Urothelium cell line (cell line): ENCODE results near the gene CDS2.
A peak's percentile ranks its signal among the peaks of the same experiment; 100 is the strongest.

Source experiments
- DNase-seq: peaks from one replicate; pipeline ENCODE4 v3.0.0; 2011; ENCODE audit warnings: low spot score, mixed read lengths
- FAIRE-seq: peaks from 2 replicates; lab custom pipeline; 2011; peaks lifted over from hg19 to GRCh38; lab: Jason Lieb, UNC

CDS2 gene

DNA sequence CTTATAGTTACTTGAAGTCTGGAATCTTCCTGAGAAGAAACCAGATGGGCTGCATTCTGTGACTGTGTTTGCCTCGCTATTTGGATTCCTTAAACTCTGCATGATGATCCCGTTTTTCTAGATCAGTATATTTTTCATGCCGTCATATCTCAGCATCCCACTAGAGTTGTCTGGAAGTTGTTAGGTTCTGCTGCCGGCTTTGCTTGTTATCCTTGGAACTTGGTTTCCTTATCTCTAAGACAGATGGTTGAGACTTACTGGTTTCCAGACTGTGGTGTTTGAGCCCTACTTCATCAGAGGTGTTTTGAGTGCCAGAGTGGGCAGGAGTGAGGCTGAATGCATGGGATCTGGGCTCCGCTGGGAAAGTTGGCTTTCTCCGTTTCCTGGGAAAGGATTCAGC, 50.3 kb downstream of the CDS2 start:
- FAIRE-seq (no peak), DNase-seq (no peak)

DNA sequence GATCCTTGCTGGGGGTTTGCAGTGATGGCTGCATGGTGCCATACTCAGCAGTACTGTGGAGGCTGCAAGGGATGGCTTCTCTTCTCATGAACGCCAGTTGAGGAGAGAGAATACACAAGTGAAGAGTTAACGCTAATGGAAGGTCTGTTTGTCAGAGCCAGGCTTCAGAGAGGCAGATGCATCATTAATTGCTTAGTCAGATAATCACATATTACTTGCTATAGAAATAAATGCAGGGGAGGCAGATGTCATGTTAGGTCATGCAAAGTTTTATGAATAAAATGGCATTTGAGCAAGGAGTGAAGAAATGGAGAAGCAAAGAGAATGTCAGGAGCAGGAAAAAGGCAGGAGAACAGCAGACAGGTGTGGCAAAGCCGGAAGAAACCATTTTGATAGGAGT, 51.2 kb downstream of the CDS2 start:
- DNase-seq (no peak), FAIRE-seq (no peak)

DNA sequence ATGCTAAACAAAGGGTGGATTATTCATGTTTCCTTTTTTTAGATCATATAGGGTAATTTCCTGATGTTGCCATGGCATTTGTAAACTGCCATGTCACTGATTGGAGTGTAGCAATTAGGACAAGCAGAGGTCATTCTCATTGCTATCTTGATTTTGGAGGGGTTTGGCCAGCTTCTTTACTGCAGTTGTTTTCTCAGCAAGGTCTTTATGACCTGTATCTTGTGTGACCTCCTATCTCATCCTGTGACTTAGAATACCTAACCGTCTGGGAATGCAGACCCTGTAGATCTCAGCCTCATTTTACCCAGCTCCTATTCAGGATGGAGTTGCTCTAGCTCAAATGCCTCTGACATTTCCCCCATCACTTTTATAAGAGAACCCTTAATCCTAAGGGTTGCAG, 53.6 kb downstream of the CDS2 start:
- DNase-seq = no peak
- no peak for FAIRE-seq

DNA sequence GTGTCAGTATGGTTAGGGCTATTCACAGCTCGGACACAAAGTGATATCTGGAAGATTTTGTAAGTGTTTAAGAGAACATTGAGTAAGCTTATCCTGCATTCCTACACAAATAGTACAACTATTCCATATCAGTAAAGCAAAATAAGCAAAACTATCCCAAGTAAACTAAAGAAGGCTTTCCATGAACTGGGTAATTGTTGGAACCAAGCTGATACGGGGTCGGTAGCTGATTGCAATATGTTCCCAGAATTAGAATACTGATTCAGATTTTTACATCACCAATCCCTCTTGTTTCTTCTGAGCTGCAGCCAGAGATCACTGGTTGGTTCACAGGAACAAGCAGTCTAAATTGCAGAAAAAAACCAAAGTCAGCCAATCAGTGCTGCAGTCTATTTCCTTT, 54.1 kb downstream of the CDS2 start:
- DNase-seq = no peak
- no peak for FAIRE-seq

DNA sequence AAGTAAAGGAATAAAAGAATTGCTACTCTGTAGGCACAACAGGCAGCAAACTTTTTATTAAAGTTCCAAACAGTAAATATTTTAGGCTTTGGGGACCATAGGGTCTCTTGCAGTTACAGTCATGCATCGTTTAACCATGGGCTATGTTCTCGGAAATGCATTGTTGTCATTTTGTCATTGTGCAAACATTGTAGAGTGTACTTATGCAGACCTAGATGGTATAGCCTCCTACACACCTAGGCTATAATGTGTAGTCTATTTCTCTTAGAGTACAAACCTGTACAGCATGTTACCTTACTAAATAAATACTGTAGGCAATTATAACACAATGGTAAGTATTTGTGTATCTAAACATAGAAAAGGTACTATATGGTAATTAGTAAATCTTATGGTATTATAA, 54.7 kb downstream of the CDS2 start:
- DNase-seq (no peak), FAIRE-seq (no peak)

DNA sequence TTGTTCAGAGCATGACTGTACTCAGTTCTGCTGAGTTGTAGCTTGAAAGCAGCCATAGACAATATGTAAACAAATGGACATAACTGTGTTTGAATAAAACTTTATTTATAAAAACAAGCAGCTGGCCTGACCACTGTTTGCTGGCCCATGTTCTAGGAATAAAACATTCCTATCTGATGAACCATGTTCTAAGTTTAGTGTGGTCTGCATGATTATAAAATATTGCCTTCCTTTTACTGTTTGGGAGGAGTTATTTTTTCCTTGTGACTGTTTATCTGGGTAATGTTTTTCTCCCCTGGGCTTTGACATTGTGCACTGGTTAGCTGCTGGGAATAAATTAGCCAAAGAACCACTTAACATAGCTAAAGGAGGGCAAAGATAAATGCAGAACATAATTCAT, 55.1 kb downstream of the CDS2 start:
- no peak for DNase-seq
- FAIRE-seq = no peak

DNA sequence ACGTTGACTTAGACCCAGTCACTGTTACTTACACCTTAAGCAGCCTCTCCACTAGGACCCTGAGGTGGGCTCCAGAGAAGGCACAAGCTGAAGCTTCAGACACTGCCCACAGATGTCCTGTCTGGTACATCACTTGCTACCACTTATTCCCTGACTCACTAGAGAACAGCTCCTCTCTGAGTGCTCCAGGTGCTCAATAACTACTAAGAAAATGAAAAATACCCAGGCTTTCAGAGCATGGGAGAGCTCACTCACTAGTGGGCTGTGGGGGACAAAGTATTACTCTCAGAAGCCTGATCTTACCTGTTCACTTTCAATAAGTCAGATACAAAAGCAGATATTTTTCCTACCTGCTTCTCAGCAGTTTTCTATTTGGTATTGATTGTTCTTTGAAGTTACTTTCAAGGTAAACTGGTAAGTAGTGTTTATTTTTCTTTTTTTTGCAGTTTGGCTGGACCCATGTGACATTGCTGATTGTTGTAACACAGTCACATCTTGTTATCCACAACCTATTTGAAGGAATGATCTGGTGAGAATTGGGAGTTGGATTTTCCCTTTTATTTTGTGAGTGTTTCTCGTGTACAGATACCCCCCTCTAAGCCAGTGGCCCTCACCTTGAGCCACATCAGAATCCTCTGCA, 55.9 kb downstream of the CDS2 start:
- FAIRE-seq = no peak
- no peak for DNase-seq

DNA sequence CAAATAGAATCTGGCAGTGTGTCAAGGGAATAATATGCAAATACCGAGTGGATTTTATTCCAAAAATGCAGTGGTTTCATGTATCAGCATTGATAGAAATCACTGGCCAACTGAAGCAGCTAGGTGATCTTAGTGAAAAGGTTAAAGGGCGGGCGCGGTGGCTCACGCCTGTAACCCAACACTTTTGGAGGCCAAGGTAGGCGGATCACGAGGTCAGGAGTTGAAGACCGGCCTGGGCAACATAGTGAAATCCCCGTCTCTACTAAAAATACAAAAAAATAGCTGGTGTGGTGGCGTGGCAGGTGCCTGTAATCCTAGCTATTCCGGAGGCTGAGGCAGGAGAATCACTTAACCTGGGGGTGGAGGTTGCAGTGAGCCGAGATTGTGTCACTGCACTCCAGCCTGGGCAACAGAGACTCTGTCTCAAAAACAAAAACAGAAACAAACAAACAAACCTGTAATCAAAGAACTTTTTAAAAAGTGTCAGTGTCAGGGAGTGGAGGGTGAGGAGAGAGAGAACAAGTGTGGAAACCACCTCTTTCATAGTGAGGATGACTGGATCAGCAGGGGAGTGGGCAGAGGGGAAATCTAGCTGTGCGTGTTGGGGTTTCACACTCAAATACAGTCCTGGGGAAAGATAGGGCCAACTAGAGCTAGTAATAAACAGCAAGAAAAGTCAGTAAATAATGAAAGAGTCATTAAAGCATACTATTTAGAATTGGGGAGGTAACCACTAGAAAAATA, 57.1 kb downstream of the CDS2 start:
- no peak for FAIRE-seq
- DNase-seq = no peak

DNA sequence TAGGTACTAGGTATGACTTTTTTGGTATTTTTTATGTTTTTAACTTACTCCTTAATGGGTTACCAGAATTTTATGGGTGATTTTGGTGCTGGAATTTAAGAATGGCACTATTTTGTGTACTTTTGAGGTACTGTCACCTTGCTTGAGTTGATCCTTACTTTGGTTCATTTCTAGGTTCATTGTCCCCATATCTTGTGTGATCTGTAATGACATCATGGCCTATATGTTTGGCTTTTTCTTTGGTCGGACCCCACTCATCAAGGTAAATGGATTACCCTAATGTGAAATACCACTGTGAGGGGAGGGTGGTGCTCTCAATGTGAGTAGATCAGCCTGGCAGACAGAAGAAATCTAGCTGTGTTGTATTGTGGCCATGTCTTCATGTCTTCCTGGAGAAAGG, 57.9 kb downstream of the CDS2 start:
- DNase-seq = no peak
- no peak for FAIRE-seq

DNA sequence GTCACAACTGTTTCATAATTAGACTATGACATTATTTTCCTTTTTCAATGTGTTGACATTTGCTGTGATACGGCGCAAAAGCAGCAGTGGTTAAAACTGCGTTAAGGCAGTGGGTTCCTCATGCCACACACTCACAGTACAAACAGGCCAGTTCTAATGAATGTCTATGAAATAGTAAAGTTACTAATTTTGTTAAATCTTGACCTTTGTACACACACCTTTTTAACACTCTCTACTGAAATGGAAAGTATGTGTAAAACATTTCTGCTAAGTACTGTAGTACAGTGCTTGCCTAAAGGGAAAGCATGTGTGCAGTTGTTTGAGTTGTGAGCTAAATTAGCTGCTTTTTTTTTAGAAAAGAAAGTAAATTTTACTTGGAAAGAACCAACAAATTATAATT, 60.3 kb downstream of the CDS2 start:
- FAIRE-seq (no peak), DNase-seq (no peak)

DNA sequence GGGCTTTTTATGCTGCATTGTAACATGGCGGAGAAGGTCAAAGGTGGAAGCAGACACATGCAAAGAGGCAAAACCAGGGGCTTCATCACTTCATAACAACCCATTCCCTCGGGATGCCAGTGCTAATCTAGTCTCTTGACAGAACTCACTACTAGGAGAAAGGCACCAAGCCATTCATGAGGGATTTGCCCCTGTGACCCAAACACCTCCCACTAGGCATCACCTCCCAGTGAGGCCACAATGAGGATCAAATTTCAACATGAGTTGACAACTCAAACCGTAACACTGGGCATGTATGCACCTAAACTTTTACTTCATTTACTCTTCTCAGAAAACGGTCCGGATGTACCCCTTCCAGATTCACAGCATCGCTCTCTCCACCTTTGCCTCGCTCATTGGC, 61.9 kb downstream of the CDS2 start:
- FAIRE-seq = no peak
- DNase-seq = no peak

DNA sequence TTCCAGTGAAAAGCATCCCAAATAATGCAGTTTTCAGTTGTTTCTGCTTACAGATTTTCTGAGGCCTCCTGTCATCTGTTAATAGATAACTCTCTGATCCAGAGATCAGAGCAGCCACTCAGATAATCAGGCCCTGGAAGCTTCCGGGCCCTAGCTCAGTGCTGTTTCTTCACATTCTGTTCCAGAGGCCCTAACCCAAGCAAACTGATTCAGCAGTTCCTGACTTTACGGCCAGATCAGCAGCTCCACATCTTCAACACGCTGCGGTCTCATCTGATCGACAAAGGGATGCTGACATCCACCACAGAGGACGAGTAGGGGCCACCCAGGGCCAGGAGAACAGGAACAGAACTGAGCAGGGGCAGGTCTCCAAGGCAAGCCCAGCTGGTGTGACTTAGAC, 63.1 kb downstream of the CDS2 start:
- DNase-seq (no peak), FAIRE-seq (no peak)

DNA sequence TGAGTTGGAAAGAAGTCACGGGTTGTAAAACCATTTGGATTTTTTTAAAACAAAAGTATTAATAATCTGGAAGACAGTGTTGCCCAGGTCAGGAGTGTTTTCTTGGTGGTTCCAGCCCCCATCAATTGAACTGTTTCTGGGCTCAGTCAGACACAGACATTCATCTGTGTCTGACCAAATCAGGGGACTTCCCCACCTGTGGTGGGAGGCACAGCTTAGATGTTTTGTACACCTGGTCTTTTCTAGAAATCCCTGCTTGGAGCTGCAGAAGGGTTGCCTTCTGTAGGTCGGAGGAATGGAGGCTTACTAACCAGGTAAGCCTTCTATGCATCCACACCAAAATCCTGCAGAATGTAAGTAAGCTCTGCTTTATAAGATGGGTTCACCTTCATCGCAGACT, 63.6 kb downstream of the CDS2 start:
- FAIRE-seq (no peak), DNase-seq (no peak)

DNA sequence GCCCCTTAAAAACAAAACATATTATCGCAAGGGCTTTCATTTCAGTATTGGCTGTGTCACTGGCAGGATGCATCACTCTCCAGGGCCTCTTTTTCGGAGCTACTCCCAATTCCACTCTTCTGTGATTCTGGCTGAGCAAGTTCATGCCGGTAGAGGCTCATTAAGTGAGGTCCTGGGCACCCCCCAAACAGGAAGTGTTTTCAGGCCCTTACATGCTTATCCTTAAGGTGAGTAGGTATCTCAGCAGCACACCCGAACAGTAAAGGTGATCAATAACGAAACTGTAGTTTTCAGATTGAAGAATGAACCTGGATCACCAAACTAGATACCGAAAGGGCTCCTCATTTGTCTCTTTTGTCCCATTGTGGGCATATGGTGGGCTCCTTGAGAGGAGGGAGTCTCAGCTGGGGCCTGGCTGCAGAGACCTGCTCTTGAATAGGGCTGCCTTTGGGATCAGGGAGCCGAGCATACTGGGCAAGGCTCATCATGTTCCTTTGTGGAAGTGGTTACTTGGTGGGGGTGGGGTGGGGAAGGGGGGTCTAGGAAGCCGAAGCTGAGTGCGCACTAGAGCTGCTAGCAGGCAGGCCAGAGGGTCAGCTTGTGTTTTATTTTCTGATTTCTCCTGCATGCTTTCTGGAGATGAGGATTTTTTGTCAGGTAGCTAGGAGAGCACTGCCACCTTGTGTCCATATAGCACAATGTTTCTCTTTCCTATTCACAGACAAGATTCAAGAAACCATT, 65.2 kb downstream of the CDS2 start:
- FAIRE-seq = no peak
- peak; percentile 54 for DNase-seq

DNA sequence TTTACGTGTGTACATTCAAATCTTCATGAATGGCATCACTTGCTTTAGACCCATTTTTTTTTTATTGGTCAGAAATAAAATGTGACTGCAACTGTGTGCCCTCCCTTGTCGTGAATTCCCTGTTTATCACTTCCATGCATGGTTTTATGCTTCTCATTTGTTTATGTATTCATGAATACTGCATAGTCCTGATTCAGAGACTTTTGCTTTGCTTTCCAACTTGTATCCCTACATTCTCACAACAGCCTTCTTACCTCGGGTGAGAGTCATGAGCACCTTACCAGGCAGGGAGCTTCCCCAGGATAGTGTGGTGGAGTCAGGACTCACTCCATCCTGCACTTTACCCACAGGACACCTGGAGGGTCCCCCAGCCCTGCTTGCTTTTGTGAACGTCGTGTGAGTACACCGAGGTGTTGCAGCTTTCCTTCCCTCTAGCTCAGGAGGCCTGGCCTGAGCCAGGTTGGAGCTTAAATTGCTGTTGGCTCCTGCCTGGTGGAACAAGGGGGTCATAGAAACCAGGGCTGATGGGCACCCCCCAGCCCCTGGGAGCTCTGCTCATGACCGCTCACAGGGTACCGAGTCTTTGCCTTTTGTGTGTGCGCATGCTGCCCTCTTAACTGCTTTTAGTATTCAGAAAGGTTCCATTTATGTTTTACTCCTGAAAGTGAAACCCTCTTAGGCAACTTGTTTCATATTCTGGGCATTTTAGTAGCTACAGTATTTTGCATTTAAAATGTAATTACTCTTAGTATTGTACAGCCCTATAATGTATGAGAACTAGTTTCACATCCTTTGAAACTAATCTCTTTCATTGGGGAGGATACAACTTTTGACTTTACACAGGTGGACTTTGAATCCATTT, 66.0 kb downstream of the CDS2 start:
- DNase-seq = no peak
- no peak for FAIRE-seq

DNA sequence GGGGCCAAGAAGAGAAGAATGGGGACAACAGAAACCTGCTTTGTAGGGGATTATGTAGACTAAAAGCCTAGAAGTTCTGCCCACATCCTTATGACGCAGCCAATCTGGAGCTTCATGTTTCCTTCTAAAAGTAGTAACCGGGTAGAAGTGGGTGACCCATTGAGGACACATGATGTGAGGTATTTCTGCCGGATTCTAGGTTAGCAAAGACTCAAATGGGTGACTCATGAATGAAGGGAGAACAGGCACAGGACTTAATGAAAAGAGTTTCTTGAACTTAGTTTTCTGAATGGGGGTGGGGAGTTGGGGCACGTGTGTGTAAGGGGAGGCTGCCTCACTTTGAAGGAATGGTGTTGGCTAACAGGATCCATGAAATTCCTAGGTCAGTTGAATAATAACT, 68.8 kb downstream of the CDS2 start:
- DNase-seq (no peak), FAIRE-seq (no peak)

DNA sequence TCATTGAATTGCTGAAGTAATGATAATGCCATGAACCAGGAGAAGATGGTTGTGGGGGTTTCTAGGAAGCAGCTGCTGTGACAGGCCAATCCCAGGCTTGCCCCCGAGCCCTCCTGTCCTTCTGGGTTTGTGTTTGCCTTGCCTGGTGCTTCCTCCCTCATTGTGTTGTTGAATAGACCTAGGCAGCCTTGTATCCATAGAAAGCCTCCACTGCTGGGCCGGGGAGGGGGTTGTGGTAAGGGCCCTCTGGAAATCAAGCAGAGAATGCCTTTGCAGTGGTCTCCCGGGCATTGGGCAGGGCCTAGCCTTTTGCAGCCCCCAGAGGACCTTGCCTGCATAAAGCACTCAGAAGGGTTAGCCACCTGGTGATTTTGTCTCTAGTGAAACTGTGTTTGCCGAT, 69.3 kb downstream of the CDS2 start:
- DNase-seq (no peak), FAIRE-seq (no peak)

DNA sequence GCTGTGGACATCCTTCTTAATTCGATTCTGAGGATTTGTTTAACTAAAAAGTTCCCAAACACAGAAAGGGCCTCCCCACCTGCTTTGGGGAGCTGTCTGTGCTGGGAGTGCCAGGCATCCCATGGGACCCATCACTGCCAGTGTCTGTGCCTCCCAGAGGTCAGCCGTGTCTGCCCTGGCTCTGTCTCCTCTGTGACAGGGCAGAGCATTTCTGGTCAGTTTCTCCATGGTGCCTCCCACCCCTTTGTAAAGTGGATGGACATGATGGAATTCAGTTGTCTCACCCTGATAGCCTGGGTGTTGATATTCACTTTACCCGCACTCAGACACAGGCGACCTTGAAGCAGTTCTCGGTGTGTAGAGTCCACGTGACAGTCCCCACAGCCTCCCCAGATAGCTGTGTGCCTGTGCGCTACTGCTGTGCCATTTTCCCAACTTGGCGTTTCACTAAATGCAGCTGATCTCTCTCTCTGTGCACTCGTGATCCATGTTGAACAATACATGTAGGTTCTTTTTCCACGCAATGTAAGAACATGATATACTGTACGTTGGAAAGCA, 70.5 kb downstream of the CDS2 start:
- FAIRE-seq (no peak), DNase-seq (no peak)

DNA sequence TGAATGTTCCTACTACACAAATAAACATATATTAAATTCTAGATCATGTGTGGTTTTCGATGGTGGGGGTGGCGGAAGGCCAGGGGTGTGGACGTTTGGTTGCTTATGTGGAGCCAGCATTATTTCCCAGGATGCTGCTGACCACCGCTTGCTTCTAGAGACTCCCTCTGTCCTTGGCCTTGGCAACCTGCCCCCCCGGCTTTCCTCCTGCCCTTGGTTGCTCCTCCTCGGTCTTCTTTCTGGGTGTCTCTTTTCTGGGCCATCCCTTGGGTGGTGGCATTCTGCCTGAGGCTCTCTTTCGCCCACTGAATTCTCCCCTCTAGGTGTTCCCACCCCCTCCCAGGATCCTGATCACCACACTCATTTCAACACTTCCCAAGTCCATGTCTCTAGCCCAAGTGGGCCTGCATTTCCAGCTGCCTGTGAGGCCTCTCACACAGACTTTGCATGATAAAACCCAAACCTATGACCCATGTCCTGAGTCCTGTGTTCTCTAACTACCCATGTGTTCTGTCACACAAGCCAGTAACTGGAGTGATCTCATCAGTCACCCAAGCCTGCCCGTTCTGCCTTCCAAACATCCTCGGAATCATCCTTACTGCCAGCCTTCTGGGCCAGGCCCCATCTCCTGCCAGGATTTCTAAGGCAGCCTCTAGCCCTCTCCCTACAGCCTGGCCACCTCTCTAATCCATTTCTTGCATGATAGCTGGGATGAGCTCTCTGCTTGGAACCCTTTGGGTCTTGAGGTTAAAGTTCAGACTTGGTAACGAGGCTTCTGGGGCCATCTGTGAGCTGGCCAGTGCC, 71.2 kb downstream of the CDS2 start:
- no peak for FAIRE-seq
- DNase-seq = no peak

DNA sequence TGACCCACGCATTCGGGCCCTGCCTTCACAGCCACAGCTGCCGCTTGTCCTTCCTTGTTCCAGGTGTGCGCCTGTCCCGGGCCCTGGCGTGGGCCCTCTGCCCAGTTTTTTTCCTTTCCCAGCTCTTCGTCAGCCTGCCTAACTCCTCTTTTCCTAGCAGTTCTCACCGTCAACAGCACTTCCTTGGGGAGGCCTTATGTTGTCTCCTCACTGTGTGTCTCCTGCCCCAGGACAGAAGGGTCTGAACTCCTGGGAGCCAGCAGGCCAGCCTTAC, 71.8 kb downstream of the CDS2 start:
- no peak for DNase-seq
- FAIRE-seq = no peak
